ENCODE results near the gene NAA16.

NAA16 gene

DNA sequence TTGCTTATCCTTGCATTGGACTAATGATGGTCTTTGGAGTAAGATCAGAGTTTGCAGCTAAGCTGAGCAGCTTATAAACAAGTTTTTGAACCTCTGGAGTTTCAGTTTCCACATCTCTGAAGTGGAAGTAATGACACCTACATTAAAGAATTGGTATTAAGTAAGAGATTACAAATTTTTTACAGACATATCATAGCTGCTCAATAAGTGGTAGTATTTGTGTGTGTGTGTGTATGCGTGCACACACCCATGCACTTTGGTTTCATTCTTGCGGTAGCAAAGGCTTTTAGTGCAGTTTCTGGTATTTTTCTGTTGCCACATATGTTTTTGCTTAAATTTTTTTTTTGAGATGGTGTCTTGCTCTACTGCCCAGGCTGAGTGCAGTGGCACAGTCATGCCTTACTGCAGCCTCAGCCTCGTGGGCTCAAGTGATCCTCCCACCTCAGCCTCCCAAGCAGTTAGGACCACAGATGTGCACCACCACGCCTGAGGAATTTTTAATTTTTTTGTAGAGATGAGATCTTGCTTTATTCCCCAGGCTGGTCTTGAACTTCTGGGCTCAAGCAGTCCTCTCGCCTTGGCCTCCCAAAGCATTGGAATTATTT lies 4.5 kb downstream of the NAA16 start:
- H3K36me3 ChIP-seq (ENCODE audit: control insufficient read depth, insufficient read depth, low read length) = no peaks in the 10 kb centered on the region
- TF ChIP-seq CTCF (IDR thresholded peaks at IDR 0.05; ENCODE audit: insufficient read depth, low read length, poor library complexity, severe bottlenecking) = no peak
- DNase-seq (ENCODE audit: extremely low read depth, insufficient read length) = no peak
- no peak overlapping the region for H3K4me3 ChIP-seq (replicated peaks; ENCODE audit: low read depth, low read length)
- H3K27me3 ChIP-seq (replicated peaks; ENCODE audit: control insufficient read depth, insufficient read depth, low read length) = no peaks in the 10 kb centered on the region

- Histone ChIP-seq H3K36me3 (ENCODE audit: control insufficient read depth, insufficient read depth, low read length) (no peaks in the 10 kb centered on the region), H3K4me3 (replicated peaks; ENCODE audit: low read depth, low read length) (no peak overlapping the region), H3K27me3 (replicated peaks; ENCODE audit: control insufficient read depth, insufficient read depth, low read length) (no peaks in the 10 kb centered on the region)
- TF ChIP-seq CTCF (IDR thresholded peaks at IDR 0.05; ENCODE audit: insufficient read depth, low read length, poor library complexity, severe bottlenecking) = no peak
- no peak for DNase-seq (ENCODE audit: extremely low read depth, insufficient read length)
These were observed 6.2 kb downstream of the NAA16 start for GRCh38 chr13:41317243-41317642.

DNA sequence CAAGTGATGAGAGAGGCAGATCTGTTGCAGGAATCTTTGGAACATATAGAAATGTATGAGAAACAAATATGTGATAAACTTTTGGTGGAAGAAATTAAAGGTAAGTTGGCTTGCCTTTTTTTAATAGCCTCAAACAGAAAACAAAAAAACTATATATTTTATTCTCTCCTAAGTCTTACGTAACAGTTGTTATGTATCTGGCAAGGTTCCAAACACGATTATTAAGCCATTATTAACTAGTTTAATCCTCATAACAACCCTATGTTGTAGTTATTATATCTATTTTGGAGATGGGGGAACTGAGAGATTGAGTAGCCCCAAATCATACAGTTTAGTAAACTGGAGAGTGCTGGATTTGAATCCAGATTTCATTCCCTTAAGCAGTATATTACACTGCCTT lies 14.7 kb downstream of the NAA16 start:
- Histone ChIP-seq H3K4me3 (replicated peaks; ENCODE audit: low read depth, low read length) (no peak overlapping the region), H3K36me3 (ENCODE audit: control insufficient read depth, insufficient read depth, low read length) (no peaks in the 10 kb centered on the region), H3K27me3 (replicated peaks; ENCODE audit: control insufficient read depth, insufficient read depth, low read length) (no peaks in the 10 kb centered on the region)
- DNase-seq (ENCODE audit: extremely low read depth, insufficient read length) = no peak
- no peak for TF ChIP-seq CTCF (IDR thresholded peaks at IDR 0.05; ENCODE audit: insufficient read depth, low read length, poor library complexity, severe bottlenecking)

GRCh38 chr13:41326661-41327060 lies 15.6 kb downstream of the NAA16 start:
- H3K27me3 ChIP-seq (replicated peaks; ENCODE audit: control insufficient read depth, insufficient read depth, low read length) = no peaks in the 10 kb centered on the region
- H3K36me3 ChIP-seq (ENCODE audit: control insufficient read depth, insufficient read depth, low read length) = no peaks in the 10 kb centered on the region
- DNase-seq (ENCODE audit: extremely low read depth, insufficient read length) = no peak
- TF ChIP-seq CTCF (IDR thresholded peaks at IDR 0.05; ENCODE audit: insufficient read depth, low read length, poor library complexity, severe bottlenecking) = no peak
- no peak overlapping the region for H3K4me3 ChIP-seq (replicated peaks; ENCODE audit: low read depth, low read length)

GRCh38 chr13:41327994-41328790 lies 17.1 kb downstream of the NAA16 start:
- H3K27me3 ChIP-seq (replicated peaks; ENCODE audit: control insufficient read depth, insufficient read depth, low read length) = no peaks in the 10 kb centered on the region
- no peak overlapping the region for H3K4me3 ChIP-seq (replicated peaks; ENCODE audit: low read depth, low read length)
- no peaks in the 10 kb centered on the region for H3K36me3 ChIP-seq (ENCODE audit: control insufficient read depth, insufficient read depth, low read length)
- TF ChIP-seq CTCF (IDR thresholded peaks at IDR 0.05; ENCODE audit: insufficient read depth, low read length, poor library complexity, severe bottlenecking) = no peak
- DNase-seq (ENCODE audit: extremely low read depth, insufficient read length) = no peak

All from GM06990 (cell line).